Mesenteric fat pad (tissue), 1 donor: ENCODE data around the gene ARSH. TPM values are rescaled to one million over a fixed set of nuclear protein-coding genes. Genes with fewer than 3 reads are reported as not detected.
"Not testable (repeated sequence)": the region's sequence is repeated elsewhere in the genome, so short reads cannot be mapped to it uniquely, and the experiment has no call there.

ENCODE experiments used
- DNase-seq: peaks from one replicate; pipeline ENCODE4 v3.0.0-alpha.2; 2020; ENCODE audit warnings: low spot score
- long read RNA-seq: library from polyadenylated mRNA; unstranded; transcript quantifications from one replicate; pipeline ENCODE4 v2.0.0, GENCODE V29; 2020
- total RNA-seq: library from RNA; stranded (reverse); fragmentation: NEBNext Ultra II Directional; extraction: Animal tissue kit (Norgen Biotek cat#: 25700); gene quantifications from one replicate; pipeline ENCODE4 v1.2.1, GENCODE V29; 2021
- donor health status: DM: yes; HTN: yes; CAD: no.

ARSH gene, protein sequence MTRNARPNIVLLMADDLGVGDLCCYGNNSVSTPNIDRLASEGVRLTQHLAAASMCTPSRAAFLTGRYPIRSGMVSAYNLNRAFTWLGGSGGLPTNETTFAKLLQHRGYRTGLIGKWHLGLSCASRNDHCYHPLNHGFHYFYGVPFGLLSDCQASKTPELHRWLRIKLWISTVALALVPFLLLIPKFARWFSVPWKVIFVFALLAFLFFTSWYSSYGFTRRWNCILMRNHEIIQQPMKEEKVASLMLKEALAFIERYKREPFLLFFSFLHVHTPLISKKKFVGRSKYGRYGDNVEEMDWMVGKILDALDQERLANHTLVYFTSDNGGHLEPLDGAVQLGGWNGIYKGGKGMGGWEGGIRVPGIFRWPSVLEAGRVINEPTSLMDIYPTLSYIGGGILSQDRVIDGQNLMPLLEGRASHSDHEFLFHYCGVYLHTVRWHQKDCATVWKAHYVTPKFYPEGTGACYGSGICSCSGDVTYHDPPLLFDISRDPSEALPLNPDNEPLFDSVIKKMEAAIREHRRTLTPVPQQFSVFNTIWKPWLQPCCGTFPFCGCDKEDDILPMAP
- total RNA-seq = not detected
- long read RNA-seq = 0 reads

- no peak for DNase-seq
These were observed at the start of gene ARSH for GRCh38 chrX:3006495-3006894. Gene ARSH, plus strand, starts transcription at chrX:3006546. Its CDS starts 67 bp downstream, at chrX:3006613.

- DNase-seq = no peak
These were observed 48.1 kb upstream of the ARSH start for GRCh38 chrX:2958199-2958598.

DNA sequence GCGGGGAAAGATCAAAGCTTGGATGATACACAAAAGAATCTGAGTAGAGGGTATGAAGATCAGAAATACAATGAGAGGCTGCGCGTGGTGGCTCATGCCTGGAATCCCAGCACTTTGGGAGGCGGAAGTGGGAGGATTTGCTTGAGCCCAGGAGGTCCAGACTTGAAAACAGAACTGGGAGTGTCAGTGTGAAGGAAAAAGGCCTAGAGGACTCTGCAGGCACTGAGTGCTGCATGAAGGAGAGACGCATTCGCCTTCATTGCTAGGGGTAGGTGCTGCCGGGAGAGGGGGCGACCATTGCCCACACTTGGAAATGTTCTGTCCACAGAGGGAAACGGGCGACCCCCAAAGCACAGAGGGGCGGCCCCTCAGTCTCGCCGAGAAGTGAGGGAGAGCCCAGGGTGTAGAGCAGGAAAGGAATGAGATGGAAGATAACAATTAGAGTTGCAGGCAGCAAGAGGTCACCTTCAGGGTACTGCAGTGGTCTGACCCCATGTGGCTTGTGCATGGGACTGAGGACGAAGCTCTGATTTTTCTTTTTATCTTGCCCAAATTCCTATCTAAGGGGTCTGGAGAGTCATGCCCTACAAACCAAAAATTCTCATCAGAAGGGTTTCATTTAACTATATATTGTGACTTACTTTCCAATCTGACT, 45.4 kb upstream of the ARSH start:
- no peak for DNase-seq

GRCh38 chrX:2962381-2962780, 44.0 kb upstream of the ARSH start:
- DNase-seq = no peak

- DNase-seq = not testable (repeated sequence)
These were observed 42.9 kb upstream of the ARSH start for GRCh38 chrX:2963449-2963848.

- DNase-seq = not testable (repeated sequence)
These were observed 42.2 kb upstream of the ARSH start for GRCh38 chrX:2963992-2964794.

DNA sequence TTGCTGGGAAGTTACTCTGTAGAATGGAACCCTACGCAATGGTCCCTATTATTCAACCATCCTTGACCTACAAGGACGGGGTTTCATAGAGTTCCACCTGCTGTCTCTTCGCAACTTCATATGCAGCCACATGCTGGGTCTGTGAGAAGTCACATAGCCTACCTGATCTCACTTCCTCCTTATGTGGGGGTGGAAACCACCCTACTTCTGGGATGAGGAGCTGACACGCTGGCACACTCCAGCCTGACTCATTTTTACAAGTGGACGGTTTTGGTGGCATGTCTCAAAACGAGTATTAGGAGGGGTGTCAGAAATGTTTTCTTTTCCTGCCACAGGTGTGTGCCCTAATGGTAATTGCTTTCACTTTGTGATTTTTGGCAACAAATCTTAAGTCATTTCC, 40.4 kb upstream of the ARSH start:
- no peak for DNase-seq

- no peak for DNase-seq
These were observed 39.3 kb upstream of the ARSH start for GRCh38 chrX:2967012-2967411.

GRCh38 chrX:2967584-2967983, 38.8 kb upstream of the ARSH start:
- DNase-seq = no peak

GRCh38 chrX:2967998-2968909, 38.1 kb upstream of the ARSH start:
- no peak for DNase-seq

GRCh38 chrX:2969021-2969420, 37.3 kb upstream of the ARSH start:
- no peak for DNase-seq

- no peak for DNase-seq
These were observed 34.0 kb upstream of the ARSH start for GRCh38 chrX:2972391-2972790.

DNA sequence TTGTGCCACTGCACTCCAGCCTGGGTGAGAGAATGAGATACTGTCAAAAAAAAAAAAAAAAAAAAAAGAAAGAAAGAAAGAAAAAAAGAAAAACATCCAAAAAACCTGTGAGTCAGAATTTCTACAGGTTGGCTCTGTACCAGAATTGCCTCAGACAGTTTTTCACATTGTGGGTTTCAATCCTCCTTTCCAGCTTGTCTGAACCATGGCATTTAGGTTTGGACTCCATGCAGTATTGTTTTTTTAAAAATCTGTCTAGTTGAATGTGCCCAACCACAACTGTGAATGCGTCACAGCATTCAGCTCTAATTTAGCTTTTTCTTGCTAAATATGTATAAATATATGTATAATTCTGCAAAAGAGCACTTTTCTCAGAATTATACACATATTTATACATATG, 31.4 kb upstream of the ARSH start:
- no peak for DNase-seq

- DNase-seq = not testable (repeated sequence)
These were observed 27.7 kb upstream of the ARSH start for GRCh38 chrX:2978639-2979038.

DNA sequence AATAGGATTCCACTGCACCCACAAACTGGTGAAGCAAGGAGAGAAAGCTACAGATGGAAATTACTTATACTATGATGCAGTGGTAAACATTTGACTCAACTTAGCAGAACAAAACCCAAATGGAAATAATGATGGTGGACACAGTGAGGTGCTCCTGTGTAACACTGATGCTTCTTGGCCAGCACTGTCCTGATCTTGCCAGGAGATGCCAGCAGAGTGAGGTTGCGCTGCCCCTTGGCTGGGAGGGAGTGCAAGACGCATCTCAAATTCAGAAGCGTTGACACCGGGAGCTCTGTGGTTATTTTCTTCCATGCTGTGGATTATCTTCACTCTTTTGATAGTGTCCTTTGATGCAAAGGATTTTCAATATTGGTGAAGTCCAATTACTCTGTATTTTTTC, 22.0 kb upstream of the ARSH start:
- no peak for DNase-seq

DNA sequence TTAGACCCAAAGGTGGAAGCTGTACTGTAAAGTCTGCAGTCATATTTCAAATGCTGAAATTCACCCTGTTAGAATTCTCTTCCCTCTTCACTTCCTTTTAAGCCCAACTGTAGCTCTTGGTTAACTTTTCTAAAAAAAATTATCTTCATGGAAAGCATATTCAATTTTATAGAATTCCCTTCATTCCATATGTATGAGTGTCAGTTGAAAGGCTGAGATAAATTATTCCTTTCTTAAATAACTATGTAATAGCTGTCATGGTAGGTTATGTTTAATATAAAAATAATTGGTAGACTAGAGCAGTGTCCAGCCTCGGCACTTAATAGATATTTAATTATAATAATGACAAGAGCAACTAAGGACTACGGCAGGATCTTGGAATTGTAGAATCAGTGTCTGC, 16.8 kb upstream of the ARSH start:
- DNase-seq = no peak

DNA sequence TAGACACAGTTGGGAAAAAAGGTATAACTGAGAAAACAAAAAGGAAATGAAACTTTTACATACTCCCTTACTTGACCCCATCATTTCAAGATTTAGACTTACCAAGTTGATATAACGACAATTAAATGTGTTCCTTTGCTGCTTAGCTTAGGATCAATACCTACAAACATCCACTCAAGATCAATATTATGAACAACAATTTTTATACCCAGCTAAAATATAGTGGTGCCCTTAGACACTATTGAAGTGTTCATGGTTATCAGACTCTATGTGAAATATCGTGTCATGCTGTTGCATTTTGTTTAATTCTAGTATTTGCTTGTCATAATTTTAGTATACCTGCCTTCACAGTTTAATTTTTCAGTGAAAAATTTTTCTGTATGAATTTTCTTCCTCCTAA, 4.2 kb downstream of the ARSH start:
- DNase-seq = no peak

GRCh38 chrX:3017492-3017891, 11.1 kb downstream of the ARSH start:
- no peak for DNase-seq

DNA sequence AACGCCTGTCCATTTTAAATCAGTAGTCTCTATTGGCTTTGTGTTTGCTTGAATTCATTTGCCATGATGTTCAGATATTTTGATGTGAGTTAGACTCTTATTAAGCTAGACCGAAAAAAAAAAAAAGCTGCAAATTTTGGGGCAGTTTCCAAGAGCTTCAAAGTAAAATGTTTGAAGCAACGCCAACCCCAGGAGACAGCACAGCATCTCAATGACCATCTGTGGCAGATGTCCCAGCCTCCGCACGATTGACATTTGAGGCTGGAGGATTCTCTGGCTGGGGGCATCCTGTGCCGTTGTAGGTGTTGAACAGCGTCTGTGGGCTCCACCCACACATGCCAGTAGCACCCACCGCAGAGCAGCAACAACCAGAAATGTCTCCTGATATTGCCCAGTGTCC, 17.8 kb downstream of the ARSH start:
- DNase-seq = no peak

DNA sequence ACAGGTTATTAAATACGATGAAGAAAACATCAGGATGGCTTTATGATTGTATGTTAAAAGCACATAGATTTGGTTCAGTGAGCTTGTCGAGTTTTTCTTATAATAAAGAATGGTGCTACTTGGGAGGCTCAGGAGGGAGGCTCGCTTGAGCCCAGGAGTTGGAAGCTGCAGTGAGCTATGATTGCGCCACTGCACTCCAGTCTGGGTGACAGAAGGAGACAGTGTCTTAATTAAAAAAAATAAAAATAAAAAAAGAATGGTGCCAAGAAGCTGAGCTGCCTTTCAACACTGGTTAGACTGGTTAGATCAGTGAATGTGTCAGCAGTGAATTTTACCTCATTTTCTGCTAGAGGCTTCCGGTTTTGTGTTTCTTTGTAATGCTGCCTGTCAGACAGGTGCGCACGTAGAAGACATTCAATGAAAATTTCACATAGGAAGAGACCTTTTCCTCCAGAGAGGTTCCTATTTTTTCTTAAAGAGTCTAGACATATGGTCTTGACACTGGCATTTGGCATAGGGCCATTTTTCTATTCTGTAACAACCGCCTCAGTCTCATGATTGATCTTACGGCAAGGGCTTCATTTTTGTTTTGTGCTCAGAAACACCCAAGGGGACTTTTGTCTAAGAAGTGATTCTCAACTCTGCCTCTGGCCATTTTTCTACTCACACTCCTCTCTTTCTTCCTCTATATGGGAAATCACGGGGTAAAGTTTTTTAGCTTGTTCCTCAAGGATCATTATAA, 19.9 kb downstream of the ARSH start:
- DNase-seq = no peak
